ENCODE measurements around the gene FRMD3. TPM values are rescaled to one million over a fixed set of nuclear protein-coding genes. Genes with fewer than 3 reads are reported as not detected.

FRMD3 gene
- polyA plus RNA-seq, 1 donor from 2014 or later, result 13.0 TPM

GRCh38 chr9:83491413-83491812 lies 46.8 kb downstream of the FRMD3 start:
- no peak overlapping the region for H3K4me2 ChIP-seq (ENCODE audit: low read length)
- no peaks in the 10 kb centered on the region for H3K36me3 ChIP-seq (ENCODE audit: insufficient read depth, low read length)
- no peak overlapping the region for H3K4me3 ChIP-seq (ENCODE audit: low read length)

DNA sequence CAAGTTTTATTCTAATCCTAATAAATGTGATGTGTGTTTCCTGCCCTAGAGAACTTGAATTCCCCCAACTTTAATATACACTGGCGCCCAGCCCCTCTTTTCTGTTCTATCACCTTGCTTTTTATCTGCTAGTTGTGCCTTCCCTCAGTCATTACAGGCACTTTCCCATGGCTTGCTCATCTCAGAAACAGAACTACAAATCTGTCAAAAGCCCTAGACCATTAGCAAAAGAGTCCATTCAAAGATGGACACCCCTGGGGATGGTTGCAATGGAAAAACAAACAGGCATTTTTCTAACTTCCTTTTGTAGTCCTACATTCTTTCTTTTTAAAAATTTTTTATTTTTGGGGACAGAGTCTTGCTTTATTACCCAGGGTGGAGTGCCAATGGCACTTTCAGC lies 48.2 kb downstream of the FRMD3 start:
- H3K27ac ChIP-seq (ENCODE audit: low read length), result no peak overlapping the region
- no peak overlapping the region for H3K9ac ChIP-seq (ENCODE audit: low read length)
- TF ChIP-seq SMC3 (conservative IDR thresholded peaks at IDR 0.05; ENCODE audit: poor library complexity) (no peak), TAF1 (IDR thresholded peaks at IDR 0.05; ENCODE audit: low read depth) (no peak), CTCF (IDR thresholded peaks at IDR 0.05; ENCODE audit: poor library complexity, severe bottlenecking) (no peak), MXI1 (conservative IDR thresholded peaks at IDR 0.05; ENCODE audit: poor library complexity, severe bottlenecking) (no peak), EP300 (conservative IDR thresholded peaks at IDR 0.05; ENCODE audit: poor library complexity, severe bottlenecking) (no peak), REST (IDR thresholded peaks at IDR 0.05; ENCODE audit: borderline replicate concordance) (no peak), EZH2 (IDR thresholded peaks at IDR 0.05; ENCODE audit: borderline replicate concordance, insufficient read depth, low read length, poor library complexity, severe bottlenecking) (no peak), POLR2AphosphoS5 (IDR thresholded peaks at IDR 0.05) (no peak), RAD21 (conservative IDR thresholded peaks at IDR 0.05) (no peak)
- H3K4me3 ChIP-seq (ENCODE audit: low read length), result no peak overlapping the region
- no peaks in the 10 kb centered on the region for H4K20me1 ChIP-seq (ENCODE audit: insufficient read depth)
- H3K4me2 ChIP-seq (ENCODE audit: low read length), result no peak overlapping the region
- H3K27me3 ChIP-seq (ENCODE audit: insufficient read depth, low read depth, low read length), result no peaks in the 10 kb centered on the region
- H3K36me3 ChIP-seq (ENCODE audit: insufficient read depth, low read length), result no peaks in the 10 kb centered on the region
- no peaks in the 10 kb centered on the region for H3K9me2 ChIP-seq (ENCODE audit: insufficient read depth, low read length)
- H3F3A ChIP-seq (ENCODE audit: insufficient read depth, low read length, poor library complexity, severe bottlenecking), result no peaks in the 10 kb centered on the region
- H3K9me3 ChIP-seq (ENCODE audit: low read length), result no peaks in the 10 kb centered on the region
- no peaks in the 10 kb centered on the region for H3K79me2 ChIP-seq (replicated peaks; ENCODE audit: insufficient read depth, low read length)
- no peak overlapping the region for H2AFZ ChIP-seq (ENCODE audit: low read depth, low read length)

More at GRCh38 chr9:83491413-83491812, 46.8 kb downstream of the FRMD3 start:
- Histone ChIP-seq H3K27me3 (ENCODE audit: insufficient read depth, low read depth, low read length) (no peaks in the 10 kb centered on the region), H3K9ac (ENCODE audit: low read length) (no peak overlapping the region), H3F3A (ENCODE audit: insufficient read depth, low read length, poor library complexity, severe bottlenecking) (no peaks in the 10 kb centered on the region), H3K9me2 (ENCODE audit: insufficient read depth, low read length) (no peaks in the 10 kb centered on the region), H3K9me3 (ENCODE audit: low read length) (no peaks in the 10 kb centered on the region), H3K27ac (ENCODE audit: low read length) (no peak overlapping the region), H4K20me1 (ENCODE audit: insufficient read depth) (no peaks in the 10 kb centered on the region), H3K79me2 (replicated peaks; ENCODE audit: insufficient read depth, low read length) (no peaks in the 10 kb centered on the region), H2AFZ (ENCODE audit: low read depth, low read length) (no peak overlapping the region)
- TF ChIP-seq RAD21 (conservative IDR thresholded peaks at IDR 0.05), result no peak
- no peak for TF ChIP-seq REST (IDR thresholded peaks at IDR 0.05; ENCODE audit: borderline replicate concordance)
- TF ChIP-seq MXI1 (conservative IDR thresholded peaks at IDR 0.05; ENCODE audit: poor library complexity, severe bottlenecking), result no peak
- no peak for TF ChIP-seq TAF1 (IDR thresholded peaks at IDR 0.05; ENCODE audit: low read depth)
- no peak for TF ChIP-seq POLR2AphosphoS5 (IDR thresholded peaks at IDR 0.05)

All from neural cell (in vitro differentiated cells).